HUES6 (cell line): ENCODE data around the gene FLRT2.

Experiments
- H3K27ac ChIP-seq: 2 replicates; pipeline ENCODE4 v1.7.0; 2013; ENCODE audit warnings: low read depth, mild to moderate bottlenecking, low read length, inconsistent platforms
- H3K27me3 ChIP-seq: 2 replicates; pipeline ENCODE4 v1.6.1; 2013; ENCODE audit warnings: low read length; ENCODE audit not compliant: control insufficient read depth, insufficient read depth
- H3K36me3 ChIP-seq: 2 replicates; pipeline ENCODE4 v1.6.1; 2013; ENCODE audit warnings: low read length; ENCODE audit not compliant: control insufficient read depth, insufficient read depth
- H3K4me1 ChIP-seq: 2 replicates; pipeline ENCODE4 v1.6.1; 2013; ENCODE audit warnings: low read length; ENCODE audit not compliant: control insufficient read depth, insufficient read depth
- H3K4me3 ChIP-seq: 2 replicates; pipeline ENCODE4 v1.5.1; 2013; ENCODE audit warnings: low read depth, low read length
- H3K9ac ChIP-seq: one replicate; pipeline ENCODE4 v1.6.1; 2013; ENCODE audit warnings: mild to moderate bottlenecking, low read length
- H3K9me3 ChIP-seq: 2 replicates; pipeline ENCODE4 v1.6.1; 2013; ENCODE audit warnings: low read depth, low read length; ENCODE audit not compliant: control insufficient read depth, insufficient read depth

The FLRT2 gene

DNA sequence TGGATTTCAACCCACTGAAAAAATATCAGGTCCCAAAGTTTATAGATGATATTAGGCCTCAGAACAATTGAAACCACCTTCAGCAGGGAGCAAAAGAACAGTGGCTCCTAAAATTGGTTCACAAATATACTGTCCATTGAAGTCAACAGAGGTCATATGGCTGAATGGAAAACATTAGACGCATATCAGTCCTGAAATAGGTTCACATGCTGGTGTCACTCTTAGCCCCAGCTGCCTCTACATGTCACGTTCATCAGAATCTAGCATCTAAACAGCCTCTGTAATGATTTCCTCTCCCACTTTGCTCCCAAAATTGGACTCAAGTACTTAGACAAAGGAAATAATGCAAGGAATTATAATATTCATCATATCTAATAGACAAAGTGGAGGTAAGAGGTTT, 8.7 kb downstream of the FLRT2 start:
- Histone ChIP-seq H3K36me3 (peaks cover 8% of the 10 kb centered on the region; the same call in 1 of the 2 replicates), H3K9ac (no peak overlapping the region), H3K4me1 (peaks cover 30% of the 10 kb centered on the region), H3K9me3 (no peaks in the 10 kb centered on the region), H3K27me3 (peaks cover 24% of the 10 kb centered on the region), H3K27ac (no peak overlapping the region), H3K4me3 (no peak overlapping the region)

DNA sequence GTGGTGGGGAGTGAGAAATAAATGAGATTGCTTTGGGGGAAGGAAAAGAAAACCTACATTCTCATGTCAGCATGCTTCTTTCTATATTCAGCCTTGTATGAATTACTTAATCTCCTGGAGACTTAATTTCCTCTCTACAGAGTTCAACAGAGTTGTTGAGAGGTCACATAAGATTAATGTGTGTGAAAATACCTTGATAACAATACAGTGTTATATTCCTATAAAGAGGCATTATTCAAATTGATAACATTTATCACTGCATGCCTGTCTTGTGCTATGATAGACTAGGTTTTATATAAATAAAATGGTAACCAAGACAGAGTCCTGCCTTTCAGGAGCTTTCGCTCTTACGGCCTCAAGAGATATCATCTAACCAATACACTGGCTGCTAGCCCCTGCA, 9.6 kb downstream of the FLRT2 start:
- no peaks in the 10 kb centered on the region for H3K9me3 ChIP-seq
- H3K27ac ChIP-seq, result no peak overlapping the region
- H3K4me3 ChIP-seq, result no peak overlapping the region
- peaks cover 13% of the 10 kb centered on the region; the same call in 1 of the 2 replicates for H3K36me3 ChIP-seq
- H3K9ac ChIP-seq, result no peak overlapping the region
- peaks cover 30% of the 10 kb centered on the region for H3K4me1 ChIP-seq
- H3K27me3 ChIP-seq, result peaks cover 16% of the 10 kb centered on the region

DNA sequence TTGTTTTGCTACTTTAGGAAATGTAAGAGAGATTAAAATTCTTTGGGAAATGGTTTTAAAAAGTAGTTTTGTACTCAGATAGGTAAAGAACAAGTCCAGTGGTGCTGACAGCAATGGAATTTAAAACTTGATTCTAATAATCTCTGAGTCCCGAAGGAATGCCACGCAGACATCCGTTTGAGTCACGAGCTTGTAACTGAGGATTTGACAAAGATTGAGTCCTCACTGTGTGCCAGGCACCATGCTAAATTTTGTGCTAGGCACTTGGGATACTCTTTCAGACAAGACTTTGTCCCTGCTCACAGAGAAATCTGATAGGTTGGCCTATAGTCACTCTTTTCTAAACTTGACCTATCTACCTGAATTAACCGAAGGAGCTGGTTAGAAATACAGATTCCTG, 12.7 kb downstream of the FLRT2 start:
- Histone ChIP-seq H3K27ac (no peak overlapping the region), H3K4me1 (peaks cover 32% of the 10 kb centered on the region), H3K9me3 (no peaks in the 10 kb centered on the region), H3K4me3 (no peak overlapping the region), H3K27me3 (no peaks in the 10 kb centered on the region), H3K36me3 (peaks cover 15% of the 10 kb centered on the region; the same call in 1 of the 2 replicates), H3K9ac (no peak overlapping the region)

DNA sequence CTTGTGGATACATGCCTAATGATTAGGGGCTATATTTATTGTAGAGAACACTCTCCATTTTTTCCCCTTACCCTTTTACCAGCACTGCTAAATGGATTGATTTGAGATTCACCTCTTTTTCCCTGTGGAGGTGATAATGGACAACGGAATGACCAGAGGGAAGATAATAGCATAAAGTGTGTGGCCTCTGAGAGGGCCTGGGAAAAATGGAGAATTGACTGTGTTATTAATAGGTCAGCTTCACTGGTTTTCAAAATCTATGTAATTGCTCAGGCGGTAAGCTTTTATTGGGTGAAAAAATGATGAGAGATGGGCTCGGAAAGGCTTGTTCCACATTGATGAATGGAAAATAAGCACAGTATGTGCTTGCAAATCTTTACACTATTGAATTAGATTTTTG, 15.8 kb downstream of the FLRT2 start:
- peaks cover 25% of the 10 kb centered on the region for H3K36me3 ChIP-seq
- H3K27me3 ChIP-seq, result no peaks in the 10 kb centered on the region
- H3K4me1 ChIP-seq, result peaks cover 36% of the 10 kb centered on the region
- H3K9me3 ChIP-seq, result no peaks in the 10 kb centered on the region
- H3K9ac ChIP-seq, result no peak overlapping the region
- H3K4me3 ChIP-seq, result peak overlapping the region; percentile 10; the same call in 1 of the 2 replicates
- H3K27ac ChIP-seq, result peak overlapping the region; percentile 5; the same call in 1 of the 2 replicates

DNA sequence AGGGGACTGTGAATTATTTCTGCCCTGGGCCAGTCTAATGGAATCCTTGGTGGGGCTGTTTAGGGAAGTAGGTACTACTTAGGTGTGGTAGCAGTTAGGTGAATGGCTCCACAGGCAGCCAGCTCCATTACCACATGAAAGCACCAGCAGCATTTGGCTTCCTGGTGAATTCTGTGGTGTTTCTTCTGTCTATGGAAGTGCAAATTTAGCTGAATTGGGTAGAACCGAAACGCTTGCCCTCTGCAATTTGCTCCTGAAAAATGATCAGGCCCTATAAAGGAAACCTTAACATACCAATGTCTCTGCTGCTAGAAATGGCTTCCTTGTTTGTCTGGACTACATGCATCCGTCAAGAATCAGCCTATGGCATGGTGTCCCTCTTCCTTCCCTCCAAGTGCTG, 16.4 kb downstream of the FLRT2 start:
- peaks cover 21% of the 10 kb centered on the region for H3K36me3 ChIP-seq
- H3K9me3 ChIP-seq, result no peaks in the 10 kb centered on the region
- peak overlapping the region; percentile 78 for H3K27ac ChIP-seq
- H3K4me1 ChIP-seq, result peaks cover 36% of the 10 kb centered on the region
- peak overlapping the region; percentile 10 for H3K4me3 ChIP-seq
- peak overlapping the region; percentile 37 for H3K9ac ChIP-seq
- H3K27me3 ChIP-seq, result no peaks in the 10 kb centered on the region

DNA sequence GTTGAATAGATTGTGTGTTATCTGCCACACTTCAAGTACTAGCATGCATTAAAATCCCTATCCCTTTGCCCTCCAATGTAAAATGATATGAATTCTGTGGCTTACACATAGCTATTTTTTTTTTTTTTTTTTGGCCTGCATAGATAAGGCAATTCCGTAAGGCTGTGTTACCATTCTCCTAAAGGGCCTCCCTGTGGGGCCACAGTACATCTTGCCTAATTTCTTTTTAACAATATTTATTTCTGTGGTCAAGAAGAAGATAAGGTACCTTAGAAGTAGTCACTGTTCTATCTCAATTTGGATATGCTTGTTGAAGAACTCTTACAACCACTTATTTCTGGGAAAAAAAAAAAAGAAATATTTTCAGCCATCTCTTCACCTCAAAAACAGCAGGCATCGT, 19.8 kb downstream of the FLRT2 start:
- Histone ChIP-seq H3K9me3 (no peaks in the 10 kb centered on the region), H3K27ac (no peak overlapping the region), H3K9ac (no peak overlapping the region), H3K4me1 (peaks cover 36% of the 10 kb centered on the region), H3K36me3 (peaks cover 20% of the 10 kb centered on the region), H3K4me3 (no peak overlapping the region), H3K27me3 (no peaks in the 10 kb centered on the region)

DNA sequence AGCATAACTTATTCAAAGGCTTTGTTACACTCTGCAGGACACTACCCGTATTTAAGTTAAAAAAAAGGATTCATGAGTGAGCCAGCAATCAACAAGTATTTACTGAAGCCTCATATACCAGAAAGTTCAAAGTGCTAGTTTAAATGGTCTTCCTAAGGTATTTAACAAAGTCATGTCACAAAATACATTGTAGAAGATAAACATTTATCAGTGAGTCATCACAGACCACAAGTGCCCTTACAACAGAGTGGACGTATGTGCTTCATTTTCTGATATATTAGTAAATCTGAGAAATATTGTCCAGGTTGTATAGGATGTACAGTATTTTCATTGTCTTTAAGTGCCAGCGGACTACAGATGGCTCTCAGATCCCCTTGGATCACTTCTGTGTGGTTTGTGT, 24.2 kb downstream of the FLRT2 start:
- H3K27me3 ChIP-seq, result no peaks in the 10 kb centered on the region
- H3K4me1 ChIP-seq, result peaks cover 9% of the 10 kb centered on the region
- no peaks in the 10 kb centered on the region for H3K9me3 ChIP-seq
- no peak overlapping the region for H3K27ac ChIP-seq
- no peak overlapping the region for H3K4me3 ChIP-seq
- H3K36me3 ChIP-seq, result peaks cover 23% of the 10 kb centered on the region
- H3K9ac ChIP-seq, result no peak overlapping the region

DNA sequence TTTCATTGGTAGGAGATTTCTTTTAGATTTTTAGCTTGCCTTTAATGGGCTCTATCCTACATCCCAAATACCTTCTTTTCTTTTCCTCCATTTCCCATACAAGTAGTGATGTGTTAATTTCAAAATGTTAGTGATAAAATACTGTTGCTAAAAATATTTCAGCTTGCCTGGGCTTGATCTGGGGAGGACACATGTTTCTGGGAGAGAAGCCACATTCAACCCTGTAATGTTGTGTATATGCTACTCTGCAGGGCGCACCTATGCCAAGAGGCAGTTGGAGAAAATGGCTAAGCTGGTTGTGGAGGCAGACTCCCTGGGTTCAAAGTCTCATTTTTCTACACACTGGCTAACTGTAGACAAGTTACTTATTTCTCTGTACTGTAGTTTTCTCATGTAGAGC, 26.3 kb downstream of the FLRT2 start:
- Histone ChIP-seq H3K9me3 (no peaks in the 10 kb centered on the region), H3K9ac (no peak overlapping the region), H3K4me3 (no peak overlapping the region), H3K27ac (no peak overlapping the region), H3K4me1 (no peaks in the 10 kb centered on the region; the same call in 1 of the 2 replicates), H3K36me3 (peaks cover 18% of the 10 kb centered on the region; the same call in 1 of the 2 replicates), H3K27me3 (no peaks in the 10 kb centered on the region)

DNA sequence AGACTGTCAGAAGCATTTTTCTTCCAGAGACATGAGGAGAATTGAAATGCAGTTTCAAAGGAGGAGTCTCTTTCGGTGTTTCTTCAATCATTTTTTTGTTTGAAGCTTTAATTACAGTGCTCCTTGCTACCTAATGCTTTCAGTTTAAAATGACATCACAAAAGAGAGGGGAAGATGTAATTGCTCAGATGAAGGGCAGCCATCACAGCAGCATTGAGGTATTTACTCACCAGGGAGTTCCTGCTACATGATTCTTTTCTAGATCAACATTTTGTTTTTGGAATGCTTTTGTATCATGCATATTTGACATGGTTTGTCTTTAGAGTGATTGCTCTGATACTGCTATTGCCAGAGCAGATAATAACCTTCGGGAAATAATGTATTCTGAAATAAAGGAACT, 28.6 kb downstream of the FLRT2 start:
- Histone ChIP-seq H3K36me3 (peaks cover 17% of the 10 kb centered on the region; the same call in 1 of the 2 replicates), H3K27ac (no peak overlapping the region)

DNA sequence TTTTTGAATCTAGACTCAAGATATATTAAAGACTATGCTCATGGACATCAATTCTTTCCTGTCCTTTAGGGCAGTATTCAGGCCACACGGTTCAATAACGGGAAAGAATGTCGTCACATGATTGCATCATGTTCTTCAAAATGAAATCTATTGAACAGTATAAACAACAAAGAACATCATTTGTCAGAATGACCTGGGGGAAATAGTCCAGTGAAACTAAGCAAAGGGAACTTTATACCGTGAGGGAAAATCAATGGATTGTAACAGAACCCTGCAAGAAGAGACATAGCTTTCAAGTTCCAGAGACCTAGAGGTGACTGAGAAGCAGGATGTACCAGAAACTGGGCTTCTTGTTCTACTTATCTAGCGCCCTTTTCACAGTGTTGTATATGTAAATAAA, 32.7 kb downstream of the FLRT2 start:
- Histone ChIP-seq H3K9ac (no peak overlapping the region), H3K27ac (no peak overlapping the region), H3K4me1 (0 out of 2 replicates have a peak, but pooled peaks cover 6% of the 10 kb centered on the region), H3K27me3 (no peaks in the 10 kb centered on the region), H3K4me3 (no peak overlapping the region), H3K9me3 (no peaks in the 10 kb centered on the region), H3K36me3 (peaks cover 6% of the 10 kb centered on the region; the same call in 1 of the 2 replicates)

More for the DNA sequence above, 28.6 kb downstream of the FLRT2 start:
- Histone ChIP-seq H3K27me3 (no peaks in the 10 kb centered on the region), H3K4me1 (no peaks in the 10 kb centered on the region; the same call in 1 of the 2 replicates), H3K4me3 (no peak overlapping the region), H3K9me3 (no peaks in the 10 kb centered on the region), H3K9ac (no peak overlapping the region)

DNA sequence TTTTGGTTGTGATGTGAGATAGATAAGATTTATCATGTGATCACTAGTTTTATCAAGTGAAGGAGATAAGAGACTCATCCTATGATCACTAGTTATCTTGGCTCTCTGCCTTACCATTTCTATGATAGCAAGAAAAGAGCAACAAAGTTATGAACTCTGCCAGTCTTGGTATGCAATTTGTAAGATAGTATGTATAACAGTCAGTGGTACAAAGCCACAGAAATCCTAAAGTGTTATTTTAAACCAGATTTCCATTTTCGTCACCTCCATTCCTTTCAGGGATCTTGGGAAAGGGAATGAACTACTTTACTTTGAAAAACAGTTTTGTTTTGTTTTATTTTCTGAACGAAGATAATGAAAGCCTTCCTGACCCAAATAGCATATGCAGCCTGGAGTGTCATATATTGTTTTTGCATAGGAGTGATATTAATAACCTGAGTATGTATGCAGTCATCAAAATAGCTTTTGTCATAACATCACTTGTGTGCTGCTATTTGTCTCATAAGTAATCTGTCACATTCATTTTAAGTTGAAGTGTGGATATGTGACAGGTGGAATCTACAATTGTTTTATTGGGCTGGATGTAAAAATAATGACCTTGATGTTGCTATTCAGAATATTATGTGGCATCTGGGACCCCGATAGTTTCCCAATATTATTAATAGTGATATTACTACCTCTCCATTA, 35.0 kb downstream of the FLRT2 start:
- Histone ChIP-seq H3K4me3 (no peak overlapping the region), H3K9me3 (no peaks in the 10 kb centered on the region), H3K27ac (no peak overlapping the region), H3K36me3 (peaks cover 6% of the 10 kb centered on the region; the same call in 1 of the 2 replicates), H3K27me3 (no peaks in the 10 kb centered on the region), H3K4me1 (peaks cover 24% of the 10 kb centered on the region), H3K9ac (no peak overlapping the region)
